Trophoblast cell (in vitro differentiated cells and primary cell): Measurements from ENCODE around the gene MAB21L3.
A peak's percentile ranks its signal among the peaks of the same experiment; 100 is the strongest.

Experiments used
- DNase-seq, 2 donors: peaks; one replicate each; pipeline ENCODE4 v3.0.0-alpha.2; 2016
- H2AFZ ChIP-seq: 2 replicates; pipeline ENCODE4 v1.6.1; 2013; ENCODE audit warnings: low read length, moderate library complexity, mild to moderate bottlenecking; ENCODE audit not compliant: insufficient read depth, poor library complexity
- H2AK5ac ChIP-seq: 2 replicates; pipeline ENCODE4 v1.6.1; 2013; ENCODE audit warnings: mild to moderate bottlenecking, low read length
- H2BK120ac ChIP-seq: 2 replicates; pipeline ENCODE4 v1.6.1; 2013; ENCODE audit warnings: low read length, mild to moderate bottlenecking, moderate library complexity; ENCODE audit not compliant: insufficient read depth, poor library complexity
- H2BK12ac ChIP-seq: 2 replicates; pipeline ENCODE4 v1.6.1; 2013; ENCODE audit warnings: mild to moderate bottlenecking, low read length, moderate library complexity
- H2BK5ac ChIP-seq: 2 replicates; pipeline ENCODE4 v1.6.1; 2013; ENCODE audit warnings: low read length, low read depth, moderate library complexity, mild to moderate bottlenecking; ENCODE audit not compliant: poor library complexity
- H3K14ac ChIP-seq: 2 replicates; pipeline ENCODE4 v1.6.1; 2013; ENCODE audit warnings: mild to moderate bottlenecking, low read length
- H3K18ac ChIP-seq: 2 replicates; pipeline ENCODE4 v1.6.1; 2013; ENCODE audit warnings: mild to moderate bottlenecking, low read length
- H3K23ac ChIP-seq: 2 replicates; pipeline ENCODE4 v1.6.1; 2013; ENCODE audit warnings: low read length
- H3K27ac ChIP-seq: 2 replicates; pipeline ENCODE4 v1.5.1; 2013; ENCODE audit warnings: low read depth, mild to moderate bottlenecking, inconsistent platforms, low read length, moderate library complexity
- H3K27me3 ChIP-seq: 2 replicates; pipeline ENCODE4 v1.6.1; 2013; ENCODE audit warnings: inconsistent platforms, mild to moderate bottlenecking, low read length, moderate library complexity; ENCODE audit not compliant: insufficient read depth
- H3K36me3 ChIP-seq, 2 experiments: 1 replicate in 1 of 2; 2 replicates in 1 of 2; pipeline ENCODE4 v1.6.1; 2013; ENCODE audit warnings: low read length in 2 of 2, mild to moderate bottlenecking in 2 of 2, moderate library complexity in 1 of 2; ENCODE audit not compliant: insufficient read depth in 2 of 2, control insufficient read depth in 1 of 2
- H3K4ac ChIP-seq: 2 replicates; pipeline ENCODE4 v1.6.1; 2013; ENCODE audit warnings: low read depth, mild to moderate bottlenecking, low read length, moderate library complexity
- H3K4me1 ChIP-seq, 2 experiments: 1 replicate in 1 of 2; 2 replicates in 1 of 2; pipeline ENCODE4 v1.6.1; 2013; ENCODE audit warnings: low read length in 2 of 2, mild to moderate bottlenecking in 2 of 2, moderate library complexity in 1 of 2; ENCODE audit not compliant: insufficient read depth in 2 of 2, control insufficient read depth in 1 of 2
- H3K4me2 ChIP-seq: 2 replicates; pipeline ENCODE4 v1.6.1; 2013; ENCODE audit warnings: inconsistent platforms, mild to moderate bottlenecking, low read length, moderate library complexity
- H3K4me3 ChIP-seq: 2 replicates; pipeline ENCODE4 v1.5.1; 2013; ENCODE audit warnings: mild to moderate bottlenecking, low read depth, low read length, inconsistent platforms
- H3K79me1 ChIP-seq: one replicate; pipeline ENCODE4 v1.6.1; 2013; ENCODE audit warnings: low read length
- H3K79me2 ChIP-seq: 2 replicates; pipeline ENCODE4 v1.6.1; 2013; ENCODE audit warnings: low read length, mild to moderate bottlenecking; ENCODE audit not compliant: control insufficient read depth, insufficient read depth, poor library complexity
- H3K9ac ChIP-seq: 2 replicates; pipeline ENCODE4 v1.6.1; 2013; ENCODE audit warnings: mild to moderate bottlenecking, low read length
- H3K9me3 ChIP-seq: 2 replicates; pipeline ENCODE4 v1.6.1; 2013; ENCODE audit warnings: low read depth, mild to moderate bottlenecking, control low read depth, inconsistent platforms, low read length; ENCODE audit not compliant: insufficient read depth
- H4K12ac ChIP-seq: 2 replicates; pipeline ENCODE4 v1.6.1; 2013; ENCODE audit warnings: low read depth, mild to moderate bottlenecking, low read length, moderate library complexity
- H4K8ac ChIP-seq: 2 replicates; pipeline ENCODE4 v1.6.1; 2013; ENCODE audit warnings: low read depth, mild to moderate bottlenecking, low read length, moderate library complexity
- H4K91ac ChIP-seq: one replicate; pipeline ENCODE4 v1.6.1; 2013; ENCODE audit warnings: low read depth, mild to moderate bottlenecking, low read length, moderate library complexity
- WGBS: extraction: QIAGEN DNeasy Blood & Tissue Kit; methylation state at CpG from one replicate; pipeline ENCODE4 v1.1.7; 2013; ENCODE audit warnings: missing lambda C conversion rate; ENCODE audit not compliant: insufficient read length, insufficient coverage; ENCODE audit errors: extremely low coverage; 5-methylcytosine and 5-hydroxymethylcytosine counted together

The MAB21L3 gene

GRCh38 chr1:116092752-116093489 is 18.3 kb upstream of the MAB21L3 start:
- Histone ChIP-seq H3K4me3 (no peak overlapping the region), H3K18ac (no peak overlapping the region), H4K12ac (no peak overlapping the region), H2AFZ (no peak overlapping the region), H3K9ac (peak overlapping the region; percentile 59), H2BK12ac (no peak overlapping the region), H2BK5ac (no peak overlapping the region), H3K14ac (no peak overlapping the region), H3K23ac (no peak overlapping the region), H3K27me3 (no peaks in the 10 kb centered on the region), H3K4me1 (peaks cover 8 to 10% of the 10 kb centered on the region in 2 experiments), H3K9me3 (no peaks in the 10 kb centered on the region), H3K36me3 (no peaks in the 10 kb centered on the region), H2AK5ac (no peak overlapping the region), H4K91ac (no peak overlapping the region), H4K8ac (no peak overlapping the region), H3K4me2 (peak overlapping the region; percentile 45), H3K4ac (no peak overlapping the region), H2BK120ac (no peak overlapping the region), H3K79me1 (no peaks in the 10 kb centered on the region), H3K27ac (peak overlapping the region; percentile 14), H3K79me2 (no peaks in the 10 kb centered on the region)
- peak; percentile 61 to 73 for DNase-seq
- no CpG with 5 or more reads among the region's 3 CpGs for WGBS

- Histone ChIP-seq H3K27me3 (no peaks in the 10 kb centered on the region), H2BK120ac (no peak overlapping the region), H3K27ac (no peak overlapping the region), H3K36me3 (no peaks in the 10 kb centered on the region), H3K4me2 (no peak overlapping the region), H2BK5ac (no peak overlapping the region), H3K18ac (no peak overlapping the region), H3K79me1 (no peaks in the 10 kb centered on the region), H4K12ac (no peak overlapping the region), H2BK12ac (no peak overlapping the region), H3K9me3 (no peaks in the 10 kb centered on the region), H4K91ac (no peak overlapping the region), H3K9ac (no peak overlapping the region), H3K4ac (no peak overlapping the region), H3K79me2 (no peaks in the 10 kb centered on the region), H2AK5ac (no peak overlapping the region), H3K4me1 (peaks cover 8 to 10% of the 10 kb centered on the region in 2 experiments), H4K8ac (no peak overlapping the region), H2AFZ (no peak overlapping the region), H3K14ac (no peak overlapping the region), H3K4me3 (no peak overlapping the region), H3K23ac (no peak overlapping the region)
- no peak for DNase-seq
Observed at GRCh38 chr1:116095027-116095426, 16.2 kb upstream of the MAB21L3 start.

- Histone ChIP-seq H2BK5ac (no peak overlapping the region), H3K18ac (no peak overlapping the region), H3K27ac (no peak overlapping the region), H3K23ac (no peak overlapping the region), H3K9ac (no peak overlapping the region), H3K4me1 (peaks cover 8 to 10% of the 10 kb centered on the region in 2 experiments), H4K8ac (no peak overlapping the region), H2AK5ac (no peak overlapping the region), H3K14ac (no peak overlapping the region), H2BK120ac (no peak overlapping the region), H2AFZ (no peak overlapping the region), H3K79me1 (no peaks in the 10 kb centered on the region), H3K36me3 (no peaks in the 10 kb centered on the region), H4K91ac (no peak overlapping the region), H3K4me2 (no peak overlapping the region), H3K27me3 (no peaks in the 10 kb centered on the region), H2BK12ac (no peak overlapping the region), H3K4me3 (no peak overlapping the region), H4K12ac (no peak overlapping the region), H3K79me2 (no peaks in the 10 kb centered on the region), H3K4ac (no peak overlapping the region), H3K9me3 (no peaks in the 10 kb centered on the region)
- no CpG with 5 or more reads among the region's 1 CpG for WGBS
- no peak for DNase-seq
Observed at GRCh38 chr1:116096013-116096618, 15.1 kb upstream of the MAB21L3 start.

GRCh38 chr1:116097626-116098025 is 13.6 kb upstream of the MAB21L3 start:
- no peak overlapping the region for H4K91ac ChIP-seq

More at GRCh38 chr1:116097626-116098025, 13.6 kb upstream of the MAB21L3 start:
- Histone ChIP-seq H3K4me2 (no peak overlapping the region), H4K12ac (no peak overlapping the region), H2BK120ac (no peak overlapping the region), H3K23ac (no peak overlapping the region), H4K8ac (no peak overlapping the region), H3K4me1 (peaks cover 1 to 3% of the 10 kb centered on the region in 2 experiments), H3K36me3 (no peaks in the 10 kb centered on the region), H3K79me2 (no peaks in the 10 kb centered on the region), H3K9ac (no peak overlapping the region), H3K27me3 (no peaks in the 10 kb centered on the region), H2AFZ (no peak overlapping the region), H3K9me3 (no peaks in the 10 kb centered on the region), H3K18ac (no peak overlapping the region), H2BK5ac (no peak overlapping the region), H2AK5ac (no peak overlapping the region), H3K4ac (no peak overlapping the region), H3K4me3 (no peak overlapping the region), H3K79me1 (no peaks in the 10 kb centered on the region), H3K14ac (no peak overlapping the region), H2BK12ac (no peak overlapping the region), H3K27ac (no peak overlapping the region)
- WGBS: no CpG with 5 or more reads among the region's 1 CpG
- peak in 1 of 2 donors; percentile 16 for DNase-seq
